ENCODE measurements around the gene ABCA1. TPM values are rescaled to one million over a fixed set of nuclear protein-coding genes. Genes with fewer than 3 reads are reported as not detected.

Gene ABCA1
- total RNA-seq, 2 experiments from 2014 or later = 8.0 to 14.0 TPM

- no TSS peak for BruUV-seq (replicated peaks)
- POLR2A ChIA-PET = interaction anchor here (0.5 to 1.6 kb wide), 5 partner anchors 23 to 373 kb away, joined by 3 to 5 read pairs (median 4); no protein-coding TSS in a partner anchor
- TF ChIP-seq EZH2phosphoT487 (IDR thresholded peaks at IDR 0.05; ENCODE audit: borderline replicate concordance, low read depth, low read length) = no peak
- no peak for TF ChIP-seq CTCF (conservative IDR thresholded peaks at IDR 0.05; ENCODE audit: low read length)
These were observed 54.5 kb downstream of the ABCA1 start for GRCh38 chr9:104873489-104873850.

GRCh38 chr9:104872656-104873488 lies 55.1 kb downstream of the ABCA1 start:
- CTCF ChIA-PET (ENCODE audit: unreplicated experiment) = interaction anchor here (1.3 kb wide), 1 partner anchor 16 kb away, joined by 3 read pairs; no protein-coding TSS in a partner anchor
- no peaks in the 10 kb centered on the region for H4K20me1 ChIP-seq (ENCODE audit: insufficient read depth, low read length)
- H3K9me2 ChIP-seq (ENCODE audit: insufficient read depth, low read length) = no peaks in the 10 kb centered on the region
- H3K9me3 ChIP-seq (ENCODE audit: low read length) = no peaks in the 10 kb centered on the region
- H3K79me2 ChIP-seq (ENCODE audit: insufficient read depth, low read depth, low read length) = no peaks in the 10 kb centered on the region
- no peak for DNase-seq (ENCODE audit: low spot score)
- peaks cover 23% of the 10 kb centered on the region for H3K4me1 ChIP-seq (ENCODE audit: insufficient read depth, low read length, poor library complexity, severe bottlenecking)
- no peak overlapping the region for H3K4me3 ChIP-seq (ENCODE audit: low read depth, low read length, poor library complexity, severe bottlenecking)
- intact Hi-C loops (cut with micrococcal nuclease; ENCODE audit: unreplicated experiment) = no loop called here
- no TSS peak for BruUV-seq (replicated peaks)
- peaks cover 58% of the 10 kb centered on the region for H3K36me3 ChIP-seq (ENCODE audit: insufficient read depth, low read length)
- H3K4me2 ChIP-seq (ENCODE audit: low read length) = no peak overlapping the region
- no peak for TF ChIP-seq CTCF (conservative IDR thresholded peaks at IDR 0.05; ENCODE audit: low read length)
- TF ChIP-seq EZH2phosphoT487 (IDR thresholded peaks at IDR 0.05; ENCODE audit: borderline replicate concordance, low read depth, low read length) = no peak
- no peak overlapping the region for H3K27ac ChIP-seq (ENCODE audit: low read depth, low read length, poor library complexity, severe bottlenecking)
- no peak overlapping the region for H2AFZ ChIP-seq (ENCODE audit: low read length)
- POLR2A ChIA-PET = interaction anchor here (0.5 to 1.6 kb wide), 5 partner anchors 23 to 372 kb away, joined by 3 to 5 read pairs (median 4); no protein-coding TSS in a partner anchor

More at GRCh38 chr9:104873489-104873850, 54.5 kb downstream of the ABCA1 start:
- H3K9me2 ChIP-seq (ENCODE audit: insufficient read depth, low read length) = no peaks in the 10 kb centered on the region
- H3K4me3 ChIP-seq (ENCODE audit: low read depth, low read length, poor library complexity, severe bottlenecking) = no peak overlapping the region
- H3K27ac ChIP-seq (ENCODE audit: low read depth, low read length, poor library complexity, severe bottlenecking) = no peak overlapping the region
- no peaks in the 10 kb centered on the region for H3K9me3 ChIP-seq (ENCODE audit: low read length)
- peaks cover 19% of the 10 kb centered on the region for H3K4me1 ChIP-seq (ENCODE audit: insufficient read depth, low read length, poor library complexity, severe bottlenecking)
- H3K79me2 ChIP-seq (ENCODE audit: insufficient read depth, low read depth, low read length) = no peaks in the 10 kb centered on the region
- CTCF ChIA-PET (ENCODE audit: unreplicated experiment) = no interaction called here
- H4K20me1 ChIP-seq (ENCODE audit: insufficient read depth, low read length) = no peaks in the 10 kb centered on the region
- no peak overlapping the region for H3K4me2 ChIP-seq (ENCODE audit: low read length)
- H2AFZ ChIP-seq (ENCODE audit: low read length) = no peak overlapping the region
- peaks cover 63% of the 10 kb centered on the region for H3K36me3 ChIP-seq (ENCODE audit: insufficient read depth, low read length)
- no peak for DNase-seq (ENCODE audit: low spot score)
- intact Hi-C loops (cut with micrococcal nuclease; ENCODE audit: unreplicated experiment) = no loop called here
